ENCODE results near the gene SSTR4.
A peak's percentile ranks its signal among the peaks of the same experiment; 100 is the strongest.

Gene SSTR4

DNA sequence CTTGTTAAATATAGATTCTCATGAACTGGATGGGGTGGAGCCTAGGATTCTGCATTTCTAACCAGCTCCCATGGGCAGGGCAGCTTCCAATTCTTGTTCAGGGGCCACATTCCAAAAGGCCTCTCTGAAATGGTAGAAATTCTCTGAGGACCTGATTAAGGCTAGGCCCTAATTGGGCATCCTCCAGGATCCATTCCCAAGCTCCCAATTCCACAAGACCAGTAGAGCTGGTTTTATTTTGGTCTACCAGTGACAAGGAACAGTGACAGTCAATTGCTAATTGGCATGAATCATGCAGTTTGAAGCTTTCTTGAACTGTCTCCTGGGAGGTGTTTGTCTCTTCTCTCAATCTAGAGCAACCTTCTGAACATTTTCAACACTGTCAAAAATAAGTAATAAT lies 11.3 kb downstream of the SSTR4 start:
- DNase-seq, result peak in 1 of 3 experiments; percentile 44

DNA sequence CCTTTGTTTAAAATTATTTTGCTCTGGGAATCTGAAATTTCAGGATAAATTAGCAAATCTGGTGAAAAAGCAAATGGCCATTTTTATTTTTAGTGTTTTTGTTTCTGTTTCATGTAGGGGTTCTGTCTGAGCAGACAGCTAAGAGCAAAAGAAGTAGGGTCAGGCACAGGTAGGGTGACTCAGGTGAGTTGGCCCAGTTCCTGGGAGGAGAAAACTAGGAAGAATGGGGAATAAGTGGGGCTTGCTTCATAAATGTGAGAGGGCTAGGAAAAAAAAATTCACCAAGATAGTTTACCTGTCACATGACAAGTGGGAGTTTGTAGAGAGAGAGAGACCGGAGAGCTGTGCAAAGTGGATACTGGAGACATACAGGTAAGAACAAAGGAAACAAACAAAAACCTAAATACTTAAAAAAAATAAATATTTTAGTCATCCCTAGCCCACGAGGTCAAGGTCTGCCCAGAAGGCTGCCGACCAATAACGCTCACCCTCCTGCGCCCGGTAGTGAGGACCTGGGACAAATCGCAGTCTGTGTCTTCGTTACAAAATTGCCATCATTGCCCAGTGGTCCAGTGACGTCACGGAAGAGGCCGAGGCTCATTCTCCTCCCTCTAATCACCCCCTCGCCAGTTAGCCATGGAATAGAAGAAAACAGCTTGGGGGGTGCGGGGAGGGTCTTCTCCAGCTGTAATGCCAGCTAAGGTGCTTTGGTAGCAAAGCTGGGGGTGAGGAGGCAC lies 12.1 kb downstream of the SSTR4 start:
- DNase-seq, result peak in 2 of 3 experiments; percentile 94

DNA sequence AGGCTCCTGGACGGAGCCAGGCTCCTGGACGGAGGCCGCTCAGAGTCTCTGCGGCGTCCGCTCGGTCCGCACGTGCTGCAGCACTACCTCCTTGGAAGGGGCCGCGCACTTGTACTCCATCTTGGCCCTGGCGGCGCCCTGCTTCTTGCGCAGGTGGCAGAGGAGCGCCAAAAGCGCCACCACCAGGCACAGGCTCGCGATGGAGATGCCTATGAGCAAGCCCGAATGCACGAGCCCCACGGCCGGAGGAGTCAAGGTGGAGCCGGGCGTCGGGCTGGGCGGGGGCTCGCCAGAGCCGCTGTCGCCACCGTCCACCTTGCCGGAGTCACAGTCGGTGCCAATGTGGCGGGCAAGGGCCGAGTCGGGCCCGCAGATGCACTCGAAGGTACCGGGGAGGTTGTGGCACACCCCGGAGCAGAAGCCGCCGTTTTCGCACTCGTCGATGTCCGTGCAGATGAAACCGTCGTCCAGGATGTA lies 12.7 kb downstream of the SSTR4 start:
- DNase-seq, result peak in 2 of 3 experiments; percentile 94

DNA sequence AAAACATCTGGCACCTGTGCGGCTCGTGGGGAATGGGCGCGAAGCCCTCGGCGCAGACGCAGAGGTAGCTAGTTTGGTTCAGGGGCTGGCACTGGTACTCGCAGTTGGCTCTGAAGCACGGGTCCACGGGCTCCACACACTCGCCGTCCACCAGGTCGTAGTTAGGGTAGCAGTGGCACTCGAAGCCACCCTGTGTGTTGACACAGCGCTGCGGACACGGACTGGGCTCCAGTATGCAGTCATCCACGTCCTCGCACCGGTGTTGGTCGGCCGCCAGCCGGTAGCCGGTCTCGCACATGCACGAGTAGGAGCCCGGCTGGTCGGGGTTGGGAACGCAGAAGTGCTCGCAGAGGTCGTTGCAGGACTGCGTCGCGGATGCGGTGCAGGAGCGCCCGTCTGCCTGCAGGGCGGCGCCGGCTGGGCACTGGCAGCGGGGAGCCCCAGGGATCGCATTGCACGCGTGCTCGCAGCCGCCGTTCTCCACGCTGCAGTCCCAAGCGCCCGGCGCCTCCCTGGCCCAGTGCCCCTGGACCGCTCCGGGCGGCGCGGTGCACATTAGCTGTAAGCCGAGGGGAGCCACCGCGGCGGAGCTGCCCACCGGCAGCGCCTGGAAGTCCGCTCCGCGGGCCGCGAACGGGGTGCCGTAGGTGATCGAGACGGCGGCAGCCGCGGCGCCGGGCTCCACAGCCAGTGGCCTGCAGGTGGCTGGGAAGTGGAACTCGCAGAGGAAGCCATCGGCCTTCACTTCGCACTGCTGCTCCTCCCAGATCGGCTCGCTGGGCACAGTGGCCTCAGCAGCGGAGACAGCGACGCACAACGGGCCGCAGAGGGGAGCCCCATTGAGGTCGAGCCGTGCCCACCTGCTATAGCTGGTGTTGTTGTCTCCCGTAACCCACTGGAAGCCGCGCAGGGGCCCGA lies 13.4 kb downstream of the SSTR4 start:
- DNase-seq, result peak; percentile 16 to 87 (median 83)

DNA sequence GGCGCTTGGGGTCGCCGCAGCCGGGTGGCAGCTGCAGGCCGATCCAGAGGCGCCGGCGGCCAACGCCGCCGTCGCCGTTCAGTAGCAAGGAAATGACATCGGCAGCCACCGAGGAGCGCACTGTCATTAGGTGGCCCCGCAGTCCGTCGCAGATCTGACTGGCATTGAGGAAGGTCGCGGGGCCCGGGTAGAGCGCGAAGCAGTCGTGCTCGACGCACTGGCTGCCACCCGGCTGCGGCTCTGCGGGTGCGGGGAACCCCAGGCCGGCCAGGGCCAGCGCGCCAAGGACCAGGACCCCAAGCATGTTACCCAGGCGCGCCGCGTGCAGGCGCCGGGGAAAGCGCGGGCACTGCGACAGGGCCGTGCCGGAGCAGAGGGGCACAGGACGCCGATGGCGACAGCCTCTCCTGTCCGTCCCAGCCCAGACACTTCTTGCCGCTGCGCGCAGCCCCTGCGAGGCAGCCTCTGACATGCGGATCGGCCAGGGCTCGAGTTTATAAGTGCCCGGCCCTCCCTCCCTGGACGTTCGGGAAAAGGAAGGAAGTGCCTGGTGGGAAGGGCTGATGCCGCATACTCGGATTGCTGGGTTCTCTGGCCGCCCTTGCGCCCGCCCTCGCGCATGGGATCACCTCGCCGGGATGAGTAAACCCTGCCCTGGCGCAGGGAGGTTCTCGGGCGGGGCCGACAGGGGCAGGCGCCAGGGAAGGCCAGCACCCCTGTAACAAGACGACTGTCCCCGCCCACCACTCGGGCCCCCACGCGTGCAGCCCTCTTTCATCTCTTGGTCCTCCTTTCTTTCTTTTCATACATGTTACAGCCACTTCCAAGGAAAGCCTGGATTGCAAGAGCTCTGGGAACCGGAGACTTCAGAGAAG lies 14.3 kb downstream of the SSTR4 start, which contains the start of gene THBD:
Gene THBD (minus strand): TSS at position 472 of the 875 bp plus-strand sequence. CDS start 168 bp downstream, at position 304.
- no peak for DNase-seq

DNA sequence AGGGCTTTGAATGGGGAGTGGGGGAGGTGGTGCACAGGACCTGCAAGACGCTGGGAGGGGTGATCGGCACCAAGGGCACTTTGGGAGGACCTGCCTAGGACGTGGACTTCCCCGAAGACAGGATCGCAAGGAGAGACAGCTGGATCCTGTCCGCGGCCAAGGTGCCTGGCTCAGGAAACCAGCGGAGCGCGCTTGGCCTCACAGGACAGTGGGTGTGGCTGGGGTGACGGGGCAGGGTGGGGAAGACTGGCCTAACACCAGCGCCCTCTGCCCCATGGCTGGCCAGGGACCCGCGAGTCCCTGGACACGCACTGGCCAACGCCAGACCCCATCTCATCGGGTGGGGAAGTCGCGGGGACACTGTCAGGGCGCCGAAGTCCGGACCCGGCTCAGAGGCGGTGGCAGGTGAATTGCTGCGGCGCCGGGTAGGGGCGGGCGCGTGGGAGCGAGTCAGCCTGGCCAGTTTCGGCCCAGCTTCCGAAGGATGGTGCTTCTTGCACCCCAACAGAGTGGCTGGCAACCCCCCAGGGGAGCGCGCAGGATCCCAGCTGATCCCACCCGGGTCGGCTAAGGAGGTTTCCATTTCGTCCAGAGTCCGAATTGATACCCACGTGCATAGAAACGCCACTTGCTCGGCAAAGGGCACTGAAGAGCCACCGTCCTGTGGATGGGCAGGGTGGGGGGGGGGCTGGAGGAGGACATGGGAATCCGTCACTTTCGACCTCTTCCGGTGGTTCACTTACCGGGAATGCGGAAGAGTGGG lies 15.1 kb downstream of the SSTR4 start:
- no peak for DNase-seq

DNA sequence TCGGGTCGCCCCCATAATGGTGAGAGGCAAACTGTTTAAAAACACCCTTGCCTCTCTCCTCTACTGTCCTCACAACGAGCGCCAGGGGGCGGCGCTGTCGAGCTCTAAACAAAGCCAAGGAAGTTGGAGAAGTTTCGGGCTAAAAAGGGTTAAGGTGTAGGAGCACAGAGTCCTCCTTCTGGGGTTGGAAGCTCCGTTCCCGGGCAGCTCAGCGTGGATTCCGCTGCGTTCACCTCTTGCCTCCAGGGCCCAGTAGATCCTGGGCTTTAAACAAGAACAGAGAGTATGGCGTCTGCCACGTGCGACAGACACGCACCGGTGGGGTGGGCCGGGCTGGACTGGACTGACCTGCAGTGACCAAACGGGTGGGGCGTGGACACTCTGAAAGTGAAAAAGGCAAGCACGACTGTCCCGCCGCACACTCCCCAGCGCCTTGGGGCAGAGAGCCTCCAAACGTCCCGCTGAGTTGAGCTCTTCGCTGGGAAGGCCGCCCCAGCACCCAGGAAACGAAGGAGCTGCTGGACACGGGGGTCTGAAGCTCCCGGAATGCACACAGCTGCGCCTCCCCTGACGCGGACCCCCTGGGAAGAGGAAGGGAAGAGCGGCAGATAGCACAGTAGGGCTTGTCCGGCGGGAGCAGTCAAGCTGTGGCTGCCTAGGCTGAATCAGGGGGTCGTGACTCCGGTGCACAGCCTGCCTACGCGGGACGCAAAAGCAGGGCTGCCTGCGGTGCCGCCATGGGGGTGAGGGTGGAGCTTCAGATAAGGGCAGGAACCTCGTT lies 15.9 kb downstream of the SSTR4 start:
- DNase-seq, result no peak

DNA sequence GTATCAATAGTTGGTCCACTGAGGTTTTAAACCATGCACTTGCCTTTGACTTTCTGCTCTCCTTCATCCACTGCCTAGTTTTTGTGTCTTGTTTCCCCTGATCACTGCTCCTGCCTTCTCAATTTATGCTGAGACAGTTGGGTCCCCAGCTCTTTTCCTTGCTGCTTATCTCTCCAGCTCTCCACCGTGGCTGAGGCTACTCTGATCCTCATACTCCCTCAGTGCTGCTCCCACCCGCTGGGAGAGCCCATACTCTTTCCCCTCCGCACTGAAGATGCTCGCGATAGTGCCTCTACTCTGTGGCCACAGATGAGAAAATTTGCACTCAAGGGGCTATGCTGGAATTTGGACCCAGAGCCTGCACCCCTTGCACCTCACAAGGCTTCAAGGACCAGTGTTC lies 17.8 kb downstream of the SSTR4 start:
- no peak for DNase-seq

DNA sequence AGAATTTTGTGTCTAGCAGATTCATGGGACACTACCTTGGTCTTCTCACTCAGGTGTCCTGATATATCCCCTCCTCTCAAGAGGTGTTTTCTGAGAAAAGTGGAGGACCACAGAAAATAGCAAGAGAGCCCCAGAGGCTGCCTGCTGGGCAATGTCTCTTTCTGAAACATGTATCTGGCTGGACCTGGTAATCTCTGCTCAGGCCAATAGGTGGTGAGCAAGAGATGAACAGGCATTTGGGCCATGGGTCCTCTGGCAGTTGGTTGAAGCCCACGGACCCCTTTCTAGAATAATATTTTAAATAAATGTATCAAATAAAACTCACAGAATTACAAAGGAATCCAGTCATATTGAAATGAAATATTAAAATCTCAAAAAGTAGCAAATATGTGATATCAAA lies 23.1 kb downstream of the SSTR4 start:
- no peak for DNase-seq

DNA sequence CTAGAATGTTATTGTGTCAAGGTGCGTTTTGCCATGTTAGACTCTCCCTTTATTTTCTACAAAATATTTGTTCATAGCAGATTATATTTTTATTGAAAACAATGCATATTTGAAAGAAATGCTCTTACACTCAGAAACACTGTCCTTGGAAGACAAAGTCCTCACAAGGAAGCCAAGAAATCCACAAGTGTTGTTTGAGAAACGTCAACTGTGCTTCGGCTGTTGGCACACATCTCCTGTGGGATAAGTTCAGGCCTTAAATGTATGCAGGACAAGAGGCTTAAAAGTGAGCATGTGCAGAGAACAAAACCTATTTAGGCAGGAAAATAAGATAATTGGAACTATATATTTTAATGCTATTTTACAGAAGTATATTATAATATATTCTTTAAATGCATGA lies 23.9 kb downstream of the SSTR4 start:
- DNase-seq, result no peak

DNA sequence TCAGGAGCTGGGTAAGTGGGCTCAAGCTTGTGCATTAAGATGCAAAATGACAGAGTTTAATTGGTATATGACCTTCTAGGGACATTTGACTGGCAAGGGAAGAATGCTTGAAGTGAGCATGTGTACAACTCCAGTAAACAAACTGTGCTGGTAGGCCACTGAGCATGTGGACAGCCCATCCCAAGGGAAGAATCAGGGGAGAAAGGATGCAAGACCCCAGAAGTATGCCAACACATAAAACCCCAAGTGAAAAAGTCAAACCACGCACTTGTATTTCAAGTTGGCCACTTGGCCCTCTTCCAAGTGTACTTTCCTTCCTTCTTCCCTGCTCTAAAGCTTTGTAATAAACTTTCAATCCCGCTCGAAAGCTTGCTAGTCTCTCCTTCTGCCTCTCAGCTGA lies 24.7 kb downstream of the SSTR4 start:
- no peak for DNase-seq

DNA sequence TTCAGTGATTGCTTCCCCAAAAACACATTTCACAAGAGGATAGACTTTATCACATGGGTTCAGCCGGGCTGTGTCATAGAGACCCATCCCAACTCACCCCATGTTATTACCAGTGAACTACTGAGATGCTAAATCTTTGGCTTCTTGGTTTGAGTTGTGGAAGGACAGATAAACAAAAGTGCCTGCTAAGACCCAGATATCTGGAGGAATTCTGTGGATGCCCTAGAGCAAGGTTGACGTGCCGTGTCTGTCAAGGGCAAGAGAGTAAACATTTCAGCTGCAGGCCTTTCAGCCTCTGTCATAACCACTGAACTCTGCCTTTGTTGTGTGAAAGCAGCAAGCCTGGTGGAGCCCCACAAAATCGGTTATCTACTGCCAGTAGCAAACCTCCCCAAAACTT lies 25.5 kb downstream of the SSTR4 start:
- DNase-seq, result no peak

DNA sequence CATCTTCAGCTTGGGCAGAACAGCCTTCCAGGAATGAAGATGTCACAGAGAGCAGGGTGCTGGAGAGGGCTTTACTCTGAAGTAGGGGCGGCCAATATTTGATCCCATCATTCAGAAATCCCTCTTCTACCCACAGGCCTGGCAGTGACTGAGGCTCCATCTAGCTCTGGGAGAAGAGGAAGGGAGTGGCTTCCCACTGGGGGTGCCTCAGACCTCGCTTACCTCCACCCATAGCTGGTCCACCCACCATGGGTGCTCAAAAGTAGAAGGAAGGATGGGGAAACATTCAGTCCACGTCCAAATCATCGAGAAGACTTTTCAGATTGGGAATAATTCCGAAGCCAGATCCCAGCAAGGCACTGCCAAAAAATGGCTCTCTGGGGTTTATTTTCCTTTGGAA lies 26.1 kb downstream of the SSTR4 start:
- DNase-seq, result no peak

DNA sequence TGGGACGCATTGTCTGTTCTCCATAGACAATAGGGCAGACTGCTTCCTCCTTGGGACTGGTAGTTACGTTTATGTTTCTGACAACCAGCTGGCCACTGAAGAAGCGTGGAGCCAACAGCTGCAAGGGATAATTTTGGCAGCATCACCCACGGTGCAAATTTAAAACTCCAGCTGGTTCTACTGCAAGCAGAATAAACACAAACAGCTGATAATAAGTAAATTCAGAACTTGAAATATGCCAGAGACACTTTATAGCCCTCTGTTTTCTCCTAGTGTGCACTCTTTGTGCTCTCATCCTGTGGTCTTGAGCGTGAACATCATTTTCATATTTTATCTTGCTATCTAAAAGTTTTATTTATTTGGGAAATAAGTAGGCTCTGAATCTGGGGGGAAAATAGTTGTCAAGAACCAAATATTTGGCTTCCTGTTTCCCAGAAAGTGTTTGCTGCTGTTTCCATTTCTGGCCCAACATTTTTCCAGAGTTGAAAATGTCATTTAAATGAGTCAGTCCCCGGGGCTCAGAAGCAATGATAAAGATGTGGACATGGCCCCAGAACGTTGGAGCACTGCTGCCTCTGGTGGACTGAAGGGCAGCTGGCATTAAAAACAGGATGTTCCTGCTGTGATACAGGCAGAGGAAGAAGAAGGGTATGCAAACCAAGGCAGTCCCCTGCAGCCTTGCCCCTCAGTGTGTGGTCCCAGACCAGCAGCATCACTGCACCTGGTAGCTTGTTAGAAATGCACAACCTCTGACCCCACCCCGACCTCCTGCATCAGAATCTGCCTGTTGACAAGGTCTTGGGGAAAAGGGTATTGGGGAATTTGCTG lies 26.8 kb downstream of the SSTR4 start:
- DNase-seq, result peak in 2 of 3 experiments; percentile 49 to 83

DNA sequence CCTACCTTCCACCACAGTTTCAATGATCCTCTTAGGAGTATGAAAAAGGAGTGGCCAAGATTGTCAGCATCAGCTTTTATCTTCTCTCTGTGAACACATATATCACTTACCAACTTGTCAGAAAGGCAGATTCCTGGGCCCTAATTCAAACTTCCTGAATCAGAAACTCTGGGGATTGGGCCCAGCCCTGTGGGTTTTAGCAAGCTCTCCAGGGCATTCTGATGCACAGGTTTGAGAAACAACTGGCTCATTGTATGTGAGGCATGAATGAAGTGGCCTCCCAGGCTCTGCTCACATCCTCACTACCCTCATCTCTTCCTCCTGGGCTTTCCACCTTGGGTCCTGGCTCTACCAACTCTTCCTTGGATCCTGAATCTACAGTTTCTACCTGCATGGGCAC lies 27.5 kb downstream of the SSTR4 start:
- DNase-seq, result no peak

DNA sequence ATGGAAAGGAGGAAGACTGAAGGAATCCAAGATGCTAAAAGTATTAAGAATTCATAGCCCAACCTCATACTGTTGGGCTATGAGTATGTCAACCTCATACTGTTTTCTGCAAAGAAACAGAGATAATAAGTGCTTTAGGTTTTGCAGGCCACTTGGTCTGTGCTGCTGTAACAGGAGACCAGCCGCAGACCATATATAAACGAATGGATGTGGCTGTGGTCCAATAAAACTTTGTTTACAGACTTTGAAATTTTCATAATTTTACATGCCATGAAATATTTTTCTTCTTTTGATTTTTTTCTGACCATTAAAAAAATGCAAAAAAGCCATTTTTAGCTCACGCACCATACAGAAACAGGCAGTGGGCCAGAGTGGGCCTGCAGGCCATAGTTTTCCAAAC lies 28.1 kb downstream of the SSTR4 start:
- DNase-seq, result no peak

DNA sequence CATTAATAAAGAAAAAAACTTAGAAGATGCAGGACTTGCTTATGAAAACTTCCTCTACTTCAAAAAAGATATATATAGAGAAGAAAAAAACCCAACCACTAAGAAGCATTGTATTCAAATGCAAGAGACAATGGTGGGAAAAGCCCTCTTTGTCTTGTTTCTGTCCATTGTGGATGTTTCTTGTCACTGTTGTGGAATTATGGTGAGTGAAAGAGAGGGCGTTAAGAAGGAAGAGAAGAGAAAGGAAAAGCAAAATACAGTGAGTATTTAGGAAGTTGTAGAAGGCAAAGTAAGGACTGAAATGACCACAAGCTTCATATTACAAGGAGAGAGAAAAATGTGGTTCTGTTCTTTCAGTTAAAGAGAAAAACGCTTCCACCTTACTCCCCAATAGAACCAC lies 28.5 kb downstream of the SSTR4 start:
- DNase-seq, result no peak

DNA sequence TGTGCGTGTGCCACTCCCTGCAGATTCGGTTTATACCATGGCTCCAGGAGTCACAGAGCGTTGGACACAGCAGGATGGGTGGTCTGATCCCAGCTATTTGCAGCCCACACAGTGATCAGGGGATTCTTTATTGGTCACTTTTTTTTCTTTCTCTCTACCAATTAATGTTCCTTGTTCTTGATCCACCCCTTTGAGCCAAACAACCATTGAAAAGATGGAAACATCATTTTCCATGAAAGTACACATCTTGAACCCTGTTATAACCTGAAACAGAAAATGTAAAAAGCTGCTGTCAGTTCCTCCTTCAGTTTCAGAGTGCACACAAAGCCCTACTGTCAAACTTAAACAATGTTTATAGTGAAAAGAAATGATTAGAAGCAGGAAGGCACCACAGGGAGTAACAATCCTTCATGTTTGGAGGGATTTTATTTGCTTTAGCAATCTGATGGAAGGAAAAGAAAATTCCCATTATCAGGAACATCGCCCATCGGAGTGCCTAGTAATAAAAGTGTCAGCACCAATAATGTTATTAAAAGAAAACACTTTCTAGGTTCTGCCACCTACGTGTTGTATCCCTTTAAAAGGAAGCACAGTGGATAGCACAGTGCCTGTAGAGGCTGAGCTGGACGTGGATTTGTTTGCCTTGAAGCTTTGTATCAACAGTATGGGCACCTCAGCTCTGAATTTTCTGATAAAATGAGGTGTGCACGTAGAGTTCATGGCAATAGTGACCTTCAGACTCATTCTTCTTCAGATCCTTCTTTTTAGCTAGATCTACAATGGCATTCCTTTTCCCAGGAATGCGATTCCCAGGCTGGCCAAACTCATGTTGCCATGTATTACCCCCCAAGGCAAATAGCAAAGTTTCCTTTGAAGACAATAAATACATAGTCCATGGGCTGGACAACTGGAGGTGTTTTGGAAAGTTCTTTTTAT lies 30.4 kb downstream of the SSTR4 start:
- DNase-seq, result no peak

DNA sequence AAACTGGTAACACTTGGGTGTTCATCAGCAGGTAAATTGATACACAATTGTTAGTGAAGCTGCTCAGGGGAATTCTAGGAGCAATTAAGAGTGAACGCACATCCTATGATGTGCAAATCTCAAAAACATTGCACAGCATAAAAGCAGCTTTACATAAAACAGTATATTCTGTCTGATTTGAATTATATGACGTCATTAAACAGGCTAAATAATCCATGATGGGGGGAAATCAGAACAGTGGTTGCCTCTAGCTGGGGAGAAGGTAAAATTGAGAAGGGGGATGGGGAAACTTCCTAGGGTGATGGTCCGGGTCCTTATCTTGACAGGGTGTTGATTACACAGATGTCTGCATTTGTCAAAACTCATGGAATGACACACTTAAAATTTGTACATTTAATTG lies 31.7 kb downstream of the SSTR4 start:
- DNase-seq, result no peak

Measured in NCI-H1417 (cell line).